B cell (primary cell): ENCODE results near the gene KRTAP5-7. TPM values are rescaled to one million over a fixed set of nuclear protein-coding genes. Genes with fewer than 3 reads are reported as not detected.

Experiments used
- ATAC-seq: fragments of 200-7000 bp; cut with Tn5 transposase; one replicate; pipeline ENCODE4 v1.10.0; 2021; ENCODE audit warnings: low read depth, mild to moderate bottlenecking, moderate number of reproducible peaks, moderate library complexity
- CTCF ChIA-PET: fragments of 350-600 bp; sonication (Branson Sonifier 250); formaldehyde crosslinking; loops from one replicate; lab custom pipeline; 2021; ENCODE audit warnings: antibody characterized with exemption, inconsistent platforms; lab: Charles Lee
- POLR2A ChIA-PET: fragments of 350-600 bp; sonication (Branson Sonifier 250); formaldehyde crosslinking; loops from one replicate; lab custom pipeline; 2021; ENCODE audit warnings: antibody characterized with exemption; lab: Charles Lee
- DNase-seq: peaks from one replicate; pipeline ENCODE4 v3.0.0; 2013
- H2AFZ ChIP-seq: 2 replicates; pipeline ENCODE4 v1.6.1; 2012; ENCODE audit warnings: mild to moderate bottlenecking, low read depth, low read length; ENCODE audit not compliant: insufficient read depth, poor library complexity, severe bottlenecking
- H3K27ac ChIP-seq, 2 donors: 1 replicate in 1 of 2; 2 replicates in 1 of 2; pipeline ENCODE4 v1.5.1; 2012 to 2013; ENCODE audit warnings: low read length in 2 of 2, mild to moderate bottlenecking in 2 of 2, moderate library complexity in 1 of 2
- H3K27me3 ChIP-seq, 4 experiments: fragments of 200-600 bp in 1 of 4; sonication (generic) in 1 of 4; replicated peaks in 1 of 4; 1 replicate in 2 of 4; 2 replicates in 2 of 4; pipeline versions ENCODE4 v1.6.1 to v1.7.0; 2013 to 2016; ENCODE audit warnings: low read length in 3 of 4, mild to moderate bottlenecking in 2 of 4, mixed read lengths in 1 of 4, moderate library complexity in 1 of 4; ENCODE audit not compliant: insufficient read depth in 4 of 4, control insufficient read depth in 3 of 4; ENCODE audit errors: control extremely low read depth in 1 of 4
- H3K36me3 ChIP-seq, 2 experiments: replicated peaks in 1 of 2; 1 replicate in 1 of 2; 2 replicates in 1 of 2; pipeline versions ENCODE4 v1.6.1 to v1.7.1; 2013; ENCODE audit warnings: low read length in 1 of 2; ENCODE audit not compliant: insufficient read depth in 2 of 2, control insufficient read depth in 1 of 2; ENCODE audit errors: control extremely low read depth in 1 of 2, extremely low read depth in 1 of 2
- H3K4me1 ChIP-seq, 2 donors: fragments of 200-600 bp in 1 of 2; sonication (generic) in 1 of 2; 1 replicate in 1 of 2; 2 replicates in 1 of 2; pipeline versions ENCODE4 v1.5.1 to v1.6.1; 2013 to 2017; ENCODE audit warnings: low read length in 2 of 2; ENCODE audit not compliant: control insufficient read depth in 2 of 2, insufficient read depth in 2 of 2
- H3K4me2 ChIP-seq: replicated peaks from 2 replicates; pipeline ENCODE3; 2012; ENCODE audit warnings: mild to moderate bottlenecking, low read depth, low read length; ENCODE audit not compliant: poor library complexity, severe bottlenecking
- H3K4me3 ChIP-seq, 5 experiments: fragments of 200-600 bp in 1 of 5; sonication (generic) in 1 of 5; 1 replicate in 3 of 5; 2 replicates in 2 of 5; pipeline versions ENCODE4 v1.5.1 to v1.7.0; 2011 to 2016; ENCODE audit warnings: low read length in 4 of 5, mild to moderate bottlenecking in 4 of 5, low read depth in 2 of 5, control low read depth in 1 of 5, moderate library complexity in 1 of 5; ENCODE audit not compliant: insufficient read depth in 1 of 5; ENCODE audit errors: control extremely low read depth in 1 of 5, extremely low read depth in 1 of 5
- H3K79me2 ChIP-seq: fragments of 200-600 bp; sonication (generic); one replicate; pipeline ENCODE4 v1.6.0; 2016; ENCODE audit warnings: low read length; ENCODE audit not compliant: control insufficient read depth, insufficient read depth
- H3K9ac ChIP-seq: fragments of 200-600 bp; sonication (generic); 2 replicates; pipeline ENCODE4 v1.6.1; 2017; ENCODE audit warnings: mild to moderate bottlenecking, low read length, moderate library complexity
- H3K9me3 ChIP-seq, 3 donors: one replicate each; pipeline versions ENCODE4 v1.6.1 to v1.7.1; 2013; ENCODE audit warnings: low read length in 2 of 3; ENCODE audit not compliant: control insufficient read depth in 2 of 3, insufficient read depth in 1 of 3; ENCODE audit errors: control extremely low read depth in 1 of 3
- H4K20me1 ChIP-seq: 2 replicates; pipeline ENCODE4 v1.6.0; 2012; ENCODE audit warnings: mild to moderate bottlenecking, low read length; ENCODE audit not compliant: insufficient read depth, control insufficient read depth, poor library complexity, severe bottlenecking
- H3K27ac Mint-ChIP-seq: one replicate; pipeline ENCODE4 v1.8.0; 2021; ENCODE audit warnings: mixed read lengths
- H3K27me3 Mint-ChIP-seq: one replicate; pipeline ENCODE4 v1.8.0; 2021; ENCODE audit warnings: mixed read lengths
- H3K4me1 Mint-ChIP-seq: one replicate; pipeline ENCODE4 v1.8.0; 2021; ENCODE audit warnings: mixed read lengths
- H3K4me3 Mint-ChIP-seq: one replicate; pipeline ENCODE4 v1.8.0; 2021; ENCODE audit warnings: mixed read lengths
- H3K9me3 Mint-ChIP-seq: one replicate; pipeline ENCODE4 v1.8.0; 2022; ENCODE audit warnings: mixed read lengths; ENCODE audit not compliant: insufficient read depth
- CTCF ChIP-seq: fragments of 200-600 bp; IDR thresholded peaks from one replicate; pipeline ENCODE4 v1.8.0; 2022; ENCODE audit warnings: antibody characterized with exemption, mild to moderate bottlenecking
- EZH2 ChIP-seq: IDR thresholded peaks from 2 replicates; pipeline ENCODE4 v1.6.1; 2012; ENCODE audit warnings: borderline replicate concordance, low read depth, mild to moderate bottlenecking, moderate library complexity, low read length; ENCODE audit not compliant: insufficient read depth, poor library complexity, severe bottlenecking
- WGBS: methylation state at CpG from one replicate; pipeline ENCODE4 v1.1.5; 2013; ENCODE audit warnings: missing lambda C conversion rate; ENCODE audit not compliant: insufficient coverage; 5-methylcytosine and 5-hydroxymethylcytosine counted together
- intact Hi-C: fragments of 100-400 bp; cut with micrococcal nuclease; formaldehyde crosslinking; loops from one replicate; pipeline ENCODE4 v1.10.0; 2022
- polyA plus RNA-seq: library from polyadenylated mRNA; depleted of rRNA; stranded (reverse); fragments of >200 nt; gene quantifications from 2 replicates; pipeline ENCODE4 v1.2.3, GENCODE V29; 2012
- total RNA-seq, 2 donors: library from RNA; stranded (reverse); fragments of 120-200 nt in 1 of 2; gene quantifications; 1 replicate in 1 of 2; 2 replicates in 1 of 2; pipeline versions ENCODE4 v1.2.3 to v1.2.4, GENCODE V29; 2013 to 2022

Gene KRTAP5-7
- total and polyA plus RNA-seq, 2 donors (not counting 1 experiment from before 2014, with no cell fraction given), result 0.10 to 0.59 TPM

DNA sequence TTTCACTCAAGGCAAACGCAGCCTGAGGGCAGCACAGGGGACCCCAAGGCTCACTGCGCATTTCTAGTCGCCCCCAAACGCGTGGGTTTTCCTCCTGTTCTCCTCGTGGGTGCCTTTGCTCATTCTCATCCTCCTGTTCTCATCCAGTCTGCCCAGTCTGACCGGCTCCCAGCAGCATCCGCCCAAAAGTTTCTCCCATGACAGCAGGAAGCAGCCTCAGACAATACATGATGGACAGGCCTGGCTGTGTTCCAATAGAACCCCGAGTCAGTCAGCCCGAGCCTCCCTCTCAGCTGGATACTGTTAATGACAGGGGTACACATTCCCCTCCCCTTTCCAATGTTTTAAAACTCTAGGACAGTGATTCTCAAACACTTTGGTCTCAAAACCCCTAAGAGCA is 22.5 kb upstream of the KRTAP5-7 start:
- peaks cover 2% of the 10 kb centered on the region for H3K4me1 Mint-ChIP-seq
- no peak overlapping the region for H3K27ac ChIP-seq
- no peak overlapping the region for H2AFZ ChIP-seq
- H3K27ac Mint-ChIP-seq, result no peak overlapping the region
- intact Hi-C loops, result no loop called here
- ChIA-PET POLR2A (no interaction called here), CTCF (no interaction called here)
- H3K4me3 ChIP-seq, result no peak overlapping the region
- 80% methylated on average over 10 of the region's 10 CpGs for WGBS
- DNase-seq (no peak), ATAC-seq (no peak)
- peaks cover 11% of the 10 kb centered on the region for H3K9me3 Mint-ChIP-seq
- no peak overlapping the region for H3K4me2 ChIP-seq
- no peaks in the 10 kb centered on the region for H3K4me1 ChIP-seq
- H3K27me3 ChIP-seq, result no peaks in the 10 kb centered on the region
- no peaks in the 10 kb centered on the region for H3K79me2 ChIP-seq
- H4K20me1 ChIP-seq, result no peaks in the 10 kb centered on the region
- peaks cover 3 to 13% (median 11%) of the 10 kb centered on the region in 3 donors for H3K9me3 ChIP-seq
- no peaks in the 10 kb centered on the region for H3K27me3 Mint-ChIP-seq
- TF ChIP-seq EZH2 (no peak), CTCF (no peak)
- no peak overlapping the region for H3K9ac ChIP-seq
- H3K36me3 ChIP-seq, result peaks cover 0 to 39% of the 10 kb centered on the region in 2 experiments
- no peak overlapping the region for H3K4me3 Mint-ChIP-seq

- WGBS, result no CpG with 5 or more reads among the region's 2 CpGs
- Mint-ChIP-seq H3K9me3 (peaks cover 15% of the 10 kb centered on the region), H3K4me3 (no peak overlapping the region), H3K27ac (no peak overlapping the region), H3K27me3 (no peaks in the 10 kb centered on the region), H3K4me1 (peaks cover 2% of the 10 kb centered on the region)
- ChIA-PET CTCF (no interaction called here), POLR2A (no interaction called here)
- intact Hi-C loops, result no loop called here
- no peaks in the 10 kb centered on the region for H4K20me1 ChIP-seq
- H3K27ac ChIP-seq, result no peak overlapping the region
- H3K4me2 ChIP-seq, result no peak overlapping the region
- ATAC-seq, result no peak
- H3K27me3 ChIP-seq, result no peaks in the 10 kb centered on the region
- H3K36me3 ChIP-seq, result peaks cover 0 to 34% of the 10 kb centered on the region in 2 experiments
- peaks cover 3 to 17% (median 16%) of the 10 kb centered on the region in 3 donors for H3K9me3 ChIP-seq
- no peaks in the 10 kb centered on the region for H3K79me2 ChIP-seq
- no peak for DNase-seq
- no peak overlapping the region for H2AFZ ChIP-seq
- no peaks in the 10 kb centered on the region for H3K4me1 ChIP-seq
- H3K4me3 ChIP-seq, result no peak overlapping the region
- H3K9ac ChIP-seq, result no peak overlapping the region
- TF ChIP-seq CTCF, result no peak
- no peak for TF ChIP-seq EZH2
Measured at GRCh38 chr11:71505001-71505400, 22.1 kb upstream of the KRTAP5-7 start.
